GM18951 (cell line): ENCODE measurements around the gene PRKCH.

Experiments
- POLR2A ChIP-seq: IDR thresholded peaks from 4 replicates; pipeline ENCODE4 v1.6.1; 2011; ENCODE audit warnings: mild to moderate bottlenecking; ENCODE audit not compliant: insufficient read length, insufficient read depth; ENCODE audit errors: extremely low read depth
- in situ Hi-C: fragments of 300-500 bp; cut with MboI; formaldehyde crosslinking; loops from one replicate; pipeline ENCODE4 v1.12.0; 2022; ENCODE audit warnings: low sequenced_read_pairs, mixed read lengths, inconsistent platforms; ENCODE audit not compliant: unreplicated experiment

The PRKCH gene

GRCh38 chr14:61433169-61433568 is 111.8 kb downstream of the PRKCH start:
- in situ Hi-C loops = no loop called here
- no peak for TF ChIP-seq POLR2A

- no peak for TF ChIP-seq POLR2A
- in situ Hi-C loops = no loop called here
Measured at GRCh38 chr14:61433828-61434227, 112.4 kb downstream of the PRKCH start.

GRCh38 chr14:61434311-61434710 is 112.9 kb downstream of the PRKCH start:
- no peak for TF ChIP-seq POLR2A
- in situ Hi-C loops = no loop called here

- no peak for TF ChIP-seq POLR2A
- in situ Hi-C loops = no loop called here
Measured at GRCh38 chr14:61435563-61436337, 114.4 kb downstream of the PRKCH start.

- no peak for TF ChIP-seq POLR2A
- in situ Hi-C loops = no loop called here
Measured at GRCh38 chr14:61437381-61437780, 116.0 kb downstream of the PRKCH start.

- TF ChIP-seq POLR2A = no peak
- in situ Hi-C loops = no loop called here
Measured at GRCh38 chr14:61438036-61438435, 116.7 kb downstream of the PRKCH start.

- TF ChIP-seq POLR2A = no peak
- in situ Hi-C loops = no loop called here
Measured at GRCh38 chr14:61438497-61438859, 117.1 kb downstream of the PRKCH start.

GRCh38 chr14:61438860-61439765 is 117.7 kb downstream of the PRKCH start:
- in situ Hi-C loops = no loop called here
- TF ChIP-seq POLR2A = no peak

GRCh38 chr14:61439779-61440418 is 118.5 kb downstream of the PRKCH start:
- no peak for TF ChIP-seq POLR2A
- in situ Hi-C loops = no loop called here

- in situ Hi-C loops = no loop called here
Measured at GRCh38 chr14:61443481-61443880, 122.1 kb downstream of the PRKCH start.

GRCh38 chr14:61444215-61444768 is 122.9 kb downstream of the PRKCH start:
- TF ChIP-seq POLR2A = no peak
- in situ Hi-C loops = no loop called here

More at GRCh38 chr14:61443481-61443880, 122.1 kb downstream of the PRKCH start:
- no peak for TF ChIP-seq POLR2A

- no peak for TF ChIP-seq POLR2A
- in situ Hi-C loops = no loop called here
Measured at GRCh38 chr14:61451491-61451890, 130.1 kb downstream of the PRKCH start.

GRCh38 chr14:61451891-61452400 is 130.6 kb downstream of the PRKCH start:
- in situ Hi-C loops = no loop called here
- TF ChIP-seq POLR2A = no peak
